GM12878 (cell line): ENCODE data around the gene MDN1. TPM values are rescaled to one million over a fixed set of nuclear protein-coding genes. Genes with fewer than 3 reads are reported as not detected.
"Not testable (repeated sequence)": the region's sequence is repeated elsewhere in the genome, so short reads cannot be mapped to it uniquely, and the experiment has no call there.

ENCODE experiments used
- ATAC-seq: fragments of 200-7000 bp; cut with Tn5 transposase; 3 replicates; pipeline ENCODE4 v1.9.1; 2020; ENCODE audit warnings: mild to moderate bottlenecking, moderate library complexity
- BruUV-seq: library from RNA; stranded (reverse); fragments of 400-500 nt; replicated peaks from 2 replicates; lab custom pipeline; 2021; lab: Mats Ljungman, UMichigan
- CTCF ChIA-PET: fragments of 300-600 bp; sonication (Branson Sonifier 250); formaldehyde crosslinking; extraction: SDS; loops from one replicate; lab custom pipeline; 2021; ENCODE audit warnings: inconsistent platforms; lab: Yijun Ruan, JAX
- POLR2A ChIA-PET: fragments of 350-600 bp; formaldehyde crosslinking; extraction: SDS; loops from one replicate; lab custom pipeline; 2021; ENCODE audit warnings: inconsistent platforms; lab: Charles Lee
- RAD21 ChIA-PET: fragments of 300-600 bp; sonication (Branson Sonifier 250); formaldehyde crosslinking; loops from one replicate; lab custom pipeline; 2023; ENCODE audit warnings: antibody characterized with exemption; ENCODE audit not compliant: unreplicated experiment; lab: Charles Lee
- SMC1A ChIA-PET: fragments of 300-600 bp; sonication (Branson Sonifier 250); formaldehyde crosslinking; loops from one replicate; lab custom pipeline; 2023; ENCODE audit not compliant: unreplicated experiment, uncharacterized antibody; lab: Charles Lee
- DNase-seq: peaks from one replicate; pipeline ENCODE4 v3.0.0-alpha.2; 2011; ENCODE audit warnings: low read depth, low spot score
- FAIRE-seq: peaks from 3 replicates; lab custom pipeline; 2011; peaks lifted over from hg19 to GRCh38; lab: Jason Lieb, UNC
- H2AFZ ChIP-seq: 2 replicates; pipeline ENCODE4 v1.6.0; 2011; ENCODE audit warnings: low read depth, low read length, control low read depth; ENCODE audit not compliant: control insufficient read depth
- H3K27ac ChIP-seq: 2 replicates; pipeline ENCODE4 v1.5.1; 2011; ENCODE audit warnings: control low read depth; ENCODE audit not compliant: control insufficient read depth, insufficient read depth
- H3K27me3 ChIP-seq, 2 experiments: replicated peaks in 1 of 2; 2 replicates each; pipeline versions ENCODE4 v1.6.0 to v1.6.1; 2011; ENCODE audit warnings: low read length in 1 of 2; ENCODE audit not compliant: control insufficient read depth in 2 of 2, insufficient read depth in 2 of 2
- H3K36me3 ChIP-seq, 2 experiments: 2 replicates each; pipeline ENCODE4 v1.5.1; 2011; ENCODE audit warnings: low read length in 1 of 2; ENCODE audit not compliant: control insufficient read depth in 2 of 2, insufficient read depth in 2 of 2
- H3K4me1 ChIP-seq: 2 replicates; pipeline ENCODE4 v1.6.1; 2011; ENCODE audit warnings: mild to moderate bottlenecking, low read length, moderate library complexity, mixed read lengths; ENCODE audit not compliant: control insufficient read depth, insufficient read depth
- H3K4me2 ChIP-seq: 2 replicates; pipeline ENCODE4 v1.6.0; 2011; ENCODE audit warnings: control low read depth; ENCODE audit not compliant: control insufficient read depth, insufficient read depth
- H3K4me3 ChIP-seq: fragments of 200-600 bp; sonication (generic); 2 replicates; pipeline ENCODE4 v1.5.1; 2016
- H3K79me2 ChIP-seq: 2 replicates; pipeline ENCODE4 v1.6.0; 2011; ENCODE audit warnings: low read length; ENCODE audit not compliant: control insufficient read depth, insufficient read depth
- H3K9ac ChIP-seq: 2 replicates; pipeline ENCODE4 v1.8.0; 2011; ENCODE audit warnings: low read length, control low read depth, mixed read lengths; ENCODE audit not compliant: control insufficient read depth, insufficient read depth
- H3K9me3 ChIP-seq: replicated peaks from 3 replicates; pipeline ENCODE4 v1.5.1; 2011; ENCODE audit warnings: mild to moderate bottlenecking, low read length; ENCODE audit not compliant: control insufficient read depth, insufficient read depth
- H4K20me1 ChIP-seq: 2 replicates; pipeline ENCODE4 v1.6.0; 2011; ENCODE audit not compliant: control insufficient read depth, insufficient read depth
- GABPA ChIP-seq: IDR thresholded peaks from 2 replicates; pipeline ENCODE4 v1.6.1; 2014; ENCODE audit warnings: antibody characterized with exemption, low read depth, mild to moderate bottlenecking, inconsistent platforms
- MTA3 ChIP-seq: IDR thresholded peaks from 2 replicates; pipeline ENCODE4 v1.6.1; 2012; ENCODE audit warnings: low read length, inconsistent platforms, borderline replicate concordance
- MYC ChIP-seq: IDR thresholded peaks from 2 replicates; pipeline ENCODE4 v1.6.1; 2011; ENCODE audit warnings: mild to moderate bottlenecking, low read length, moderate library complexity, inconsistent platforms; ENCODE audit not compliant: insufficient read depth, insufficient replicate concordance, insufficient read length, severe bottlenecking
- NR2C2 ChIP-seq: IDR thresholded peaks from 2 replicates; pipeline ENCODE4 v1.6.1; 2011; ENCODE audit warnings: borderline replicate concordance, low read depth; ENCODE audit not compliant: control insufficient read depth, insufficient read length
- POLR2AphosphoS2 ChIP-seq: IDR thresholded peaks from 2 replicates; pipeline ENCODE4 v1.6.1; 2011; ENCODE audit warnings: low read depth, mild to moderate bottlenecking, low read length, improper control_type of control experiment, moderate library complexity
- RELA ChIP-seq: fragments of 450-650 bp; IDR thresholded peaks from 2 replicates; pipeline ENCODE4 v1.8.0; 2014; ENCODE audit warnings: borderline replicate concordance; ENCODE audit not compliant: partially characterized antibody
- SMAD5 ChIP-seq: IDR thresholded peaks from 2 replicates; pipeline ENCODE4 v1.6.1; 2016; ENCODE audit warnings: antibody characterized with exemption, low read depth
- SUPT20H ChIP-seq: IDR thresholded peaks from 2 replicates; pipeline ENCODE4 v1.6.1; 2011; ENCODE audit warnings: low read depth, mild to moderate bottlenecking, low read length, moderate library complexity, borderline replicate concordance; ENCODE audit not compliant: control insufficient read depth
- TAF1 ChIP-seq: IDR thresholded peaks from 2 replicates; pipeline ENCODE4 v1.6.1; 2011; ENCODE audit warnings: mild to moderate bottlenecking, low read depth, low read length, borderline replicate concordance
- WGBS: methylation state at CpG from one replicate; pipeline ENCODE4 v1.1.6; 2016; ENCODE audit warnings: low lambda C conversion rate; ENCODE audit not compliant: insufficient replicate concordance, insufficient coverage; ENCODE audit errors: missing lambda C conversion rate; 5-methylcytosine and 5-hydroxymethylcytosine counted together
- in situ Hi-C: fragments of 300-500 bp; cut with MboI; formaldehyde crosslinking; loops from 9 replicates; pipeline ENCODE4 v1.14.3; 2018; ENCODE audit warnings: mixed read lengths
- intact Hi-C: fragments of 100-400 bp; cut with micrococcal nuclease; formaldehyde crosslinking; loops from one replicate; pipeline ENCODE4 v1.14.2; 2022; ENCODE audit not compliant: unreplicated experiment
- polyA plus RNA-seq, 11 experiments: library from polyadenylated mRNA; depleted of rRNA in 4 of 11; unstranded in 6 of 11; stranded (reverse) in 5 of 11; fragments of >200 nt; fragmentation: Nextera tagmentation in 4 of 11; fragmentation: Illumina TruSeq in 1 of 11; extraction: Ambion mirVana in 4 of 11; extraction: Trizol in 1 of 11; gene quantifications; 1 replicate in 1 of 11; 2 replicates in 10 of 11; pipeline versions ENCODE4 v1.2.1 to v1.2.3, GENCODE V29; 2011 to 2016; ENCODE audit warnings: inconsistent platforms in 2 of 11, missing spikeins in 2 of 11, low read depth in 1 of 11
- total RNA-seq, 4 experiments: library from RNA; depleted of rRNA in 3 of 4; stranded (reverse); fragments of >200 nt in 3 of 4; fragmentation: Illumina TruSeq in 1 of 4; extraction: Trizol in 1 of 4; gene quantifications; 2 replicates each; pipeline versions ENCODE4 v1.2.1 to v1.2.3, GENCODE V29; 2013 to 2021
- TF ChIP-seq, protein P1 (sequence below): IDR thresholded peaks from 2 replicates; pipeline ENCODE4 v1.6.1; 2011; ENCODE audit warnings: borderline replicate concordance, low read depth, mild to moderate bottlenecking, moderate library complexity, low read length; ENCODE audit not compliant: insufficient read depth, poor library complexity, severe bottlenecking
- TF ChIP-seq, protein P2 (sequence below): IDR thresholded peaks from 2 replicates; pipeline ENCODE4 v1.6.1; 2011; ENCODE audit warnings: low read depth, mild to moderate bottlenecking, low read length, moderate library complexity, borderline replicate concordance; ENCODE audit errors: extremely low read depth
- TF ChIP-seq, protein P3 (sequence below): fragments of 450-650 bp; IDR thresholded peaks from 2 replicates; pipeline ENCODE4 v1.6.1; 2018; ENCODE audit warnings: mild to moderate bottlenecking, low read depth, moderate library complexity; ENCODE audit not compliant: partially characterized antibody

Gene MDN1
- total and polyA plus RNA-seq, 10 of the 15 experiments (the other 5 are each of a cell fraction or from before 2014, with no cell fraction given): 14.3 to 50.1 (median 22.1) TPM

DNA sequence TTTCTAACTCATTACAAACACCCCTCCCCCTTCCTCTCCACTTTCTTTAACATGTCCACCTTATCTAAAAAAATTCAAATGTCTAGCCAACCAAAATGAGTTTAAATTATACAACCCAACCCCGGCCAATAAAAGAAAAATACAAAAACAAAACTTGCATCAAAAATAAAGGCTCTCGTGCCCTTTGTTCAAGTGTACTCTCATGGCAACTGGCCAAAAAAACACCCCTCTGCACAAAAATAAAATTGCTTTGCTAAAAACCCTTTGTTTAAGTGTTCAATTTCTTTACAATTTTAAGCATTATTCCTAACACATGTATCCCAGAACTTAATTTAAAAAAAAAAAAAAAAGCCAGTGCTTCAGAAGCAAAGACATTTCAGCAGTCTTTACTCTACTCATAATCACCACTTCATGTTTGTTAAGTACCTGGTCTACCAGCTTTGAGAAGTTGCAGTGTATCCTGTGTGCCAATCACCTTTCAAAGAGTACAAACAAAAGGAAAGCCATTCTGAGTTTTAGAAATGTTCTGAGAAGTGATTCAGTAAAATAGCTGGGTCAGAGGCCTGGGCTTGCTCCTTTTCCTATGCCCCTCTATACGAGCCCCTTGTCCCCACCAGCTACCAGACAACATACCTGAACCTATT is 87.5 kb downstream of the MDN1 start:
- CTCF ChIA-PET: interaction anchor here (1.1 kb wide), 1 partner anchor 94 kb away, joined by 3 read pairs; the partner anchor contains the start of gene LYRM2

DNA sequence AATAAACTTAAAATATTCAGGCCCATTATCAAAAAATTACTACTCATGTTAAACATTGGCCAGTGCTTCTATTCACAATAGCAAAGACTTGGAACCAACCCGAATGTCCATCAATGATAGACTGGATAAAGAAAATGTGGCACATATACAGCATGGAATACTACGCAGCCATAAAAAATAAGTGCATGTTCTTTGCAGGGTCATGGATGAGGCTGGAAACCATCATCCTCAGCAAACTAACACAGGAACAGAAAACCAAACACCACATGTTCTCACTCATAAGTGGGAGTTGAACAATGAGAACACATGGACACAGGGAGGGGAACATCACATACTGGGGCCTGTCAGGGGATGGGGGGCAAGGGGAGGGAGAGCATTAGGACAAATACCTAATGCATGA is 88.3 kb downstream of the MDN1 start:
- intact Hi-C loops, H3K4me1 ChIP-seq, H4K20me1 ChIP-seq, H3K9me3 ChIP-seq, FAIRE-seq, H3K27me3 ChIP-seq, H3K4me3 ChIP-seq, in situ Hi-C loops, POLR2A ChIA-PET, ATAC-seq, RAD21 ChIA-PET, H3K27ac ChIP-seq, H2AFZ ChIP-seq, H3K9ac ChIP-seq, H3K79me2 ChIP-seq, SMC1A ChIA-PET, DNase-seq, H3K4me2 ChIP-seq, BruUV-seq: not testable (repeated sequence)
- peaks cover 3 to 21% of the 10 kb centered on the region in 2 experiments for H3K36me3 ChIP-seq
- CTCF ChIA-PET: interaction anchor here (1.1 kb wide), 1 partner anchor 93 kb away, joined by 3 read pairs; the partner anchor contains the start of gene LYRM2
- WGBS: 100% methylated on average over 2 of the region's 2 CpGs

More for the DNA sequence above, 87.5 kb downstream of the MDN1 start:
- Histone ChIP-seq H3K79me2 (no peaks in the 10 kb centered on the region), H3K4me3 (no peak overlapping the region), H3K27ac (no peak overlapping the region), H4K20me1 (no peaks in the 10 kb centered on the region), H3K36me3 (peaks cover 3 to 26% of the 10 kb centered on the region in 2 experiments), H3K9ac (no peak overlapping the region), H2AFZ (no peak overlapping the region), H3K4me2 (no peak overlapping the region), H3K9me3 (no peaks in the 10 kb centered on the region), H3K4me1 (no peaks in the 10 kb centered on the region), H3K27me3 (no peaks in the 10 kb centered on the region)
- intact Hi-C loops (no loop called here), in situ Hi-C loops (no loop called here)
- no peak for ATAC-seq
- no TSS peak for BruUV-seq
- RAD21 ChIA-PET: no interaction called here
- WGBS: 100% methylated on average over 3 of the region's 3 CpGs
- DNase-seq: no peak
- POLR2A ChIA-PET: no interaction called here
- SMC1A ChIA-PET: no interaction called here
- no peak for FAIRE-seq
- TF ChIP-seq MTA3 (no peak), POLR2AphosphoS2 (no peak), SMAD5 (no peak), MYC (no peak), TAF1 (no peak), GABPA (no peak), NR2C2 (no peak), SUPT20H (no peak), RELA (no peak)
- TF ChIP-seq, protein P1, sequence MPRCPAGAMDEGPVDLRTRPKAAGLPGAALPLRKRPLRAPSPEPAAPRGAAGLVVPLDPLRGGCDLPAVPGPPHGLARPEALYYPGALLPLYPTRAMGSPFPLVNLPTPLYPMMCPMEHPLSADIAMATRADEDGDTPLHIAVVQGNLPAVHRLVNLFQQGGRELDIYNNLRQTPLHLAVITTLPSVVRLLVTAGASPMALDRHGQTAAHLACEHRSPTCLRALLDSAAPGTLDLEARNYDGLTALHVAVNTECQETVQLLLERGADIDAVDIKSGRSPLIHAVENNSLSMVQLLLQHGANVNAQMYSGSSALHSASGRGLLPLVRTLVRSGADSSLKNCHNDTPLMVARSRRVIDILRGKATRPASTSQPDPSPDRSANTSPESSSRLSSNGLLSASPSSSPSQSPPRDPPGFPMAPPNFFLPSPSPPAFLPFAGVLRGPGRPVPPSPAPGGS: no peak
- TF ChIP-seq, protein P2, sequence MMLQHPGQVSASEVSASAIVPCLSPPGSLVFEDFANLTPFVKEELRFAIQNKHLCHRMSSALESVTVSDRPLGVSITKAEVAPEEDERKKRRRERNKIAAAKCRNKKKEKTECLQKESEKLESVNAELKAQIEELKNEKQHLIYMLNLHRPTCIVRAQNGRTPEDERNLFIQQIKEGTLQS: no peak
- TF ChIP-seq, protein P3, sequence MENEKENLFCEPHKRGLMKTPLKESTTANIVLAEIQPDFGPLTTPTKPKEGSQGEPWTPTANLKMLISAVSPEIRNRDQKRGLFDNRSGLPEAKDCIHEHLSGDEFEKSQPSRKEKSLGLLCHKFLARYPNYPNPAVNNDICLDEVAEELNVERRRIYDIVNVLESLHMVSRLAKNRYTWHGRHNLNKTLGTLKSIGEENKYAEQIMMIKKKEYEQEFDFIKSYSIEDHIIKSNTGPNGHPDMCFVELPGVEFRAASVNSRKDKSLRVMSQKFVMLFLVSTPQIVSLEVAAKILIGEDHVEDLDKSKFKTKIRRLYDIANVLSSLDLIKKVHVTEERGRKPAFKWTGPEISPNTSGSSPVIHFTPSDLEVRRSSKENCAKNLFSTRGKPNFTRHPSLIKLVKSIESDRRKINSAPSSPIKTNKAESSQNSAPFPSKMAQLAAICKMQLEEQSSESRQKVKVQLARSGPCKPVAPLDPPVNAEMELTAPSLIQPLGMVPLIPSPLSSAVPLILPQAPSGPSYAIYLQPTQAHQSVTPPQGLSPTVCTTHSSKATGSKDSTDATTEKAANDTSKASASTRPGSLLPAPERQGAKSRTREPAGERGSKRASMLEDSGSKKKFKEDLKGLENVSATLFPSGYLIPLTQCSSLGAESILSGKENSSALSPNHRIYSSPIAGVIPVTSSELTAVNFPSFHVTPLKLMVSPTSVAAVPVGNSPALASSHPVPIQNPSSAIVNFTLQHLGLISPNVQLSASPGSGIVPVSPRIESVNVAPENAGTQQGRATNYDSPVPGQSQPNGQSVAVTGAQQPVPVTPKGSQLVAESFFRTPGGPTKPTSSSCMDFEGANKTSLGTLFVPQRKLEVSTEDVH: no peak
